ENCODE measurements around the gene HS3ST3B1. TPM values are rescaled to one million over a fixed set of nuclear protein-coding genes. Genes with fewer than 3 reads are reported as not detected.

HS3ST3B1 gene
- polyA plus RNA-seq, 1 of the 3 experiments (the other 2 are of a cell fraction) = 0.67 TPM

- TF ChIP-seq, protein P1, sequence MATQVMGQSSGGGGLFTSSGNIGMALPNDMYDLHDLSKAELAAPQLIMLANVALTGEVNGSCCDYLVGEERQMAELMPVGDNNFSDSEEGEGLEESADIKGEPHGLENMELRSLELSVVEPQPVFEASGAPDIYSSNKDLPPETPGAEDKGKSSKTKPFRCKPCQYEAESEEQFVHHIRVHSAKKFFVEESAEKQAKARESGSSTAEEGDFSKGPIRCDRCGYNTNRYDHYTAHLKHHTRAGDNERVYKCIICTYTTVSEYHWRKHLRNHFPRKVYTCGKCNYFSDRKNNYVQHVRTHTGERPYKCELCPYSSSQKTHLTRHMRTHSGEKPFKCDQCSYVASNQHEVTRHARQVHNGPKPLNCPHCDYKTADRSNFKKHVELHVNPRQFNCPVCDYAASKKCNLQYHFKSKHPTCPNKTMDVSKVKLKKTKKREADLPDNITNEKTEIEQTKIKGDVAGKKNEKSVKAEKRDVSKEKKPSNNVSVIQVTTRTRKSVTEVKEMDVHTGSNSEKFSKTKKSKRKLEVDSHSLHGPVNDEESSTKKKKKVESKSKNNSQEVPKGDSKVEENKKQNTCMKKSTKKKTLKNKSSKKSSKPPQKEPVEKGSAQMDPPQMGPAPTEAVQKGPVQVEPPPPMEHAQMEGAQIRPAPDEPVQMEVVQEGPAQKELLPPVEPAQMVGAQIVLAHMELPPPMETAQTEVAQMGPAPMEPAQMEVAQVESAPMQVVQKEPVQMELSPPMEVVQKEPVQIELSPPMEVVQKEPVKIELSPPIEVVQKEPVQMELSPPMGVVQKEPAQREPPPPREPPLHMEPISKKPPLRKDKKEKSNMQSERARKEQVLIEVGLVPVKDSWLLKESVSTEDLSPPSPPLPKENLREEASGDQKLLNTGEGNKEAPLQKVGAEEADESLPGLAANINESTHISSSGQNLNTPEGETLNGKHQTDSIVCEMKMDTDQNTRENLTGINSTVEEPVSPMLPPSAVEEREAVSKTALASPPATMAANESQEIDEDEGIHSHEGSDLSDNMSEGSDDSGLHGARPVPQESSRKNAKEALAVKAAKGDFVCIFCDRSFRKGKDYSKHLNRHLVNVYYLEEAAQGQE (IDR thresholded peaks at IDR 0.05; ENCODE audit: low read depth, low read length) = no peak
Observed at GRCh38 chr17:14333506-14333905, 32.6 kb downstream of the HS3ST3B1 start (continued).

DNA sequence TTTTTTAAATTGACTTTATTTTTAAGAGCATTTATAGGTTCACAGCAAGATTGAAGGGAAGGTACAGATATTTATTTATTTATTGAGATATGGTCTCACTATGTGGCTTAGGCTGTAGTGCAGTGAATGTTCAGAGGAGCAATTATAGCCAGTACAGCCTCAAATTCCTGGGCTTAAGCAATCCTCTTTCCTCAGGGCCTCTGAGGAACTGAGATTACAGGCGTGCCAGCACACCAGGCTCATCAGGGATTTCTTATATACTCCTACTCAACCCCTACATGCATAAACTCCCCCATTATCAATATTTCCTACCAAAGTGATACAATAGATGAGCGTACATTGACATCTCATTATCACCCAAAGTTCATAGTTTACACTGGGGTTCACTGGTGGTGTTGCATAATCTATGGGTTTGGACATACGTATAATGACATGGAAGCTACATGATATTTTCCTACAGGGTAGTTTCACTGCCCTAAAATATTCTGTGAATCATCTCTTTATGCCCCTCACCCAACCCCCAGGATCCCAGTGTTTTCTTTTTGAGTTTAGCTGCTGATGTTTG is 33.5 kb downstream of the HS3ST3B1 start:
- Histone ChIP-seq H2AFZ (ENCODE audit: low read depth) (no peak overlapping the region), H3K4me1 (ENCODE audit: control insufficient read depth in 1 of 2, insufficient read depth in 2 of 2, low read depth in 1 of 2, low read length in 1 of 2) (no peaks in the 10 kb centered on the region), H3K4me3 (ENCODE audit: low read depth in 2 of 2, low read length in 1 of 2) (no peak overlapping the region), H3K9me3 (no peaks in the 10 kb centered on the region), H3K9me2 (no peaks in the 10 kb centered on the region), H3K4me2 (no peak overlapping the region), H3K9ac (no peak overlapping the region), H3F3A (replicated peaks; ENCODE audit: insufficient read depth) (no peaks in the 10 kb centered on the region), H3K27ac (ENCODE audit: low read depth in 2 of 2, low read length in 1 of 2) (no peak overlapping the region), H3K27me3 (ENCODE audit: insufficient read depth) (no peaks in the 10 kb centered on the region), H3K79me2 (ENCODE audit: insufficient read depth) (no peaks in the 10 kb centered on the region), H4K20me1 (ENCODE audit: insufficient read depth) (no peaks in the 10 kb centered on the region), H3K36me3 (replicated peaks in 1 of 2; ENCODE audit: control insufficient read depth in 1 of 2, insufficient read depth in 2 of 2, low read length in 1 of 2) (no peaks in the 10 kb centered on the region)
- 34% methylated on average over 3 of the region's 3 CpGs for WGBS (ENCODE audit: low lambda C conversion rate)
- POLR2A ChIA-PET = no interaction called here
- no peak for TF ChIP-seq NRF1 (IDR thresholded peaks at IDR 0.05; ENCODE audit: low read depth, low read length)
- TF ChIP-seq, protein P1 (IDR thresholded peaks at IDR 0.05; ENCODE audit: low read depth, low read length) = no peak
- TF ChIP-seq POLR2AphosphoS5 (IDR thresholded peaks at IDR 0.05; ENCODE audit: low read depth, low read length) = no peak
- no peak for TF ChIP-seq GABPA (IDR thresholded peaks at IDR 0.05; ENCODE audit: low read depth)
- no peak for TF ChIP-seq EZH2phosphoT487 (IDR thresholded peaks at IDR 0.05; ENCODE audit: borderline replicate concordance, low read depth)
- TF ChIP-seq RCOR1 (IDR thresholded peaks at IDR 0.05; ENCODE audit: low read length) = no peak
- TF ChIP-seq ELF1 (IDR thresholded peaks at IDR 0.05) = no peak
- no peak for TF ChIP-seq MEF2A (IDR thresholded peaks at IDR 0.05; ENCODE audit: borderline replicate concordance, low read depth)
- TF ChIP-seq MXI1 (IDR thresholded peaks at IDR 0.05; ENCODE audit: low read depth, low read length) = no peak
- CTCF ChIA-PET = no interaction called here
- no peak for DNase-seq

All from SK-N-SH (cell line).